B cell (primary cell): ENCODE results near the gene AQP5. TPM values are rescaled to one million over a fixed set of nuclear protein-coding genes. Genes with fewer than 3 reads are reported as not detected.

Source experiments
- ATAC-seq: fragments of 200-7000 bp; cut with Tn5 transposase; one replicate; pipeline ENCODE4 v1.10.0; 2021; ENCODE audit warnings: low read depth, mild to moderate bottlenecking, moderate number of reproducible peaks, moderate library complexity
- CTCF ChIA-PET: fragments of 350-600 bp; sonication (Branson Sonifier 250); formaldehyde crosslinking; loops from one replicate; lab custom pipeline; 2021; ENCODE audit warnings: antibody characterized with exemption, inconsistent platforms; lab: Charles Lee
- POLR2A ChIA-PET: fragments of 350-600 bp; sonication (Branson Sonifier 250); formaldehyde crosslinking; loops from one replicate; lab custom pipeline; 2021; ENCODE audit warnings: antibody characterized with exemption; lab: Charles Lee
- DNase-seq: peaks from one replicate; pipeline ENCODE4 v3.0.0; 2013
- H2AFZ ChIP-seq: 2 replicates; pipeline ENCODE4 v1.6.1; 2012; ENCODE audit warnings: mild to moderate bottlenecking, low read depth, low read length; ENCODE audit not compliant: insufficient read depth, poor library complexity, severe bottlenecking
- H3K27ac ChIP-seq, 2 donors: 1 replicate in 1 of 2; 2 replicates in 1 of 2; pipeline ENCODE4 v1.5.1; 2012 to 2013; ENCODE audit warnings: low read length in 2 of 2, mild to moderate bottlenecking in 2 of 2, moderate library complexity in 1 of 2
- H3K27me3 ChIP-seq, 4 experiments: fragments of 200-600 bp in 1 of 4; sonication (generic) in 1 of 4; replicated peaks in 1 of 4; 1 replicate in 2 of 4; 2 replicates in 2 of 4; pipeline versions ENCODE4 v1.6.1 to v1.7.0; 2013 to 2016; ENCODE audit warnings: low read length in 3 of 4, mild to moderate bottlenecking in 2 of 4, mixed read lengths in 1 of 4, moderate library complexity in 1 of 4; ENCODE audit not compliant: insufficient read depth in 4 of 4, control insufficient read depth in 3 of 4; ENCODE audit errors: control extremely low read depth in 1 of 4
- H3K36me3 ChIP-seq, 2 experiments: replicated peaks in 1 of 2; 1 replicate in 1 of 2; 2 replicates in 1 of 2; pipeline versions ENCODE4 v1.6.1 to v1.7.1; 2013; ENCODE audit warnings: low read length in 1 of 2; ENCODE audit not compliant: insufficient read depth in 2 of 2, control insufficient read depth in 1 of 2; ENCODE audit errors: control extremely low read depth in 1 of 2, extremely low read depth in 1 of 2
- H3K4me1 ChIP-seq, 2 donors: fragments of 200-600 bp in 1 of 2; sonication (generic) in 1 of 2; 1 replicate in 1 of 2; 2 replicates in 1 of 2; pipeline versions ENCODE4 v1.5.1 to v1.6.1; 2013 to 2017; ENCODE audit warnings: low read length in 2 of 2; ENCODE audit not compliant: control insufficient read depth in 2 of 2, insufficient read depth in 2 of 2
- H3K4me2 ChIP-seq: replicated peaks from 2 replicates; pipeline ENCODE3; 2012; ENCODE audit warnings: mild to moderate bottlenecking, low read depth, low read length; ENCODE audit not compliant: poor library complexity, severe bottlenecking
- H3K4me3 ChIP-seq, 5 experiments: fragments of 200-600 bp in 1 of 5; sonication (generic) in 1 of 5; 1 replicate in 3 of 5; 2 replicates in 2 of 5; pipeline versions ENCODE4 v1.5.1 to v1.7.0; 2011 to 2016; ENCODE audit warnings: low read length in 4 of 5, mild to moderate bottlenecking in 4 of 5, low read depth in 2 of 5, control low read depth in 1 of 5, moderate library complexity in 1 of 5; ENCODE audit not compliant: insufficient read depth in 1 of 5; ENCODE audit errors: control extremely low read depth in 1 of 5, extremely low read depth in 1 of 5
- H3K79me2 ChIP-seq: fragments of 200-600 bp; sonication (generic); one replicate; pipeline ENCODE4 v1.6.0; 2016; ENCODE audit warnings: low read length; ENCODE audit not compliant: control insufficient read depth, insufficient read depth
- H3K9ac ChIP-seq: fragments of 200-600 bp; sonication (generic); 2 replicates; pipeline ENCODE4 v1.6.1; 2017; ENCODE audit warnings: mild to moderate bottlenecking, low read length, moderate library complexity
- H3K9me3 ChIP-seq, 3 donors: one replicate each; pipeline versions ENCODE4 v1.6.1 to v1.7.1; 2013; ENCODE audit warnings: low read length in 2 of 3; ENCODE audit not compliant: control insufficient read depth in 2 of 3, insufficient read depth in 1 of 3; ENCODE audit errors: control extremely low read depth in 1 of 3
- H4K20me1 ChIP-seq: 2 replicates; pipeline ENCODE4 v1.6.0; 2012; ENCODE audit warnings: mild to moderate bottlenecking, low read length; ENCODE audit not compliant: insufficient read depth, control insufficient read depth, poor library complexity, severe bottlenecking
- H3K27ac Mint-ChIP-seq: one replicate; pipeline ENCODE4 v1.8.0; 2021; ENCODE audit warnings: mixed read lengths
- H3K27me3 Mint-ChIP-seq: one replicate; pipeline ENCODE4 v1.8.0; 2021; ENCODE audit warnings: mixed read lengths
- H3K4me1 Mint-ChIP-seq: one replicate; pipeline ENCODE4 v1.8.0; 2021; ENCODE audit warnings: mixed read lengths
- H3K4me3 Mint-ChIP-seq: one replicate; pipeline ENCODE4 v1.8.0; 2021; ENCODE audit warnings: mixed read lengths
- H3K9me3 Mint-ChIP-seq: one replicate; pipeline ENCODE4 v1.8.0; 2022; ENCODE audit warnings: mixed read lengths; ENCODE audit not compliant: insufficient read depth
- EZH2 ChIP-seq: IDR thresholded peaks from 2 replicates; pipeline ENCODE4 v1.6.1; 2012; ENCODE audit warnings: borderline replicate concordance, low read depth, mild to moderate bottlenecking, moderate library complexity, low read length; ENCODE audit not compliant: insufficient read depth, poor library complexity, severe bottlenecking
- WGBS: methylation state at CpG from one replicate; pipeline ENCODE4 v1.1.5; 2013; ENCODE audit warnings: missing lambda C conversion rate; ENCODE audit not compliant: insufficient coverage; 5-methylcytosine and 5-hydroxymethylcytosine counted together
- intact Hi-C: fragments of 100-400 bp; cut with micrococcal nuclease; formaldehyde crosslinking; loops from one replicate; pipeline ENCODE4 v1.10.0; 2022
- polyA plus RNA-seq: library from polyadenylated mRNA; depleted of rRNA; stranded (reverse); fragments of >200 nt; gene quantifications from 2 replicates; pipeline ENCODE4 v1.2.3, GENCODE V29; 2012
- total RNA-seq, 2 donors: library from RNA; stranded (reverse); fragments of 120-200 nt in 1 of 2; gene quantifications; 1 replicate in 1 of 2; 2 replicates in 1 of 2; pipeline versions ENCODE4 v1.2.3 to v1.2.4, GENCODE V29; 2013 to 2022
- TF ChIP-seq, protein P1 (sequence below): fragments of 200-600 bp; IDR thresholded peaks from one replicate; pipeline ENCODE4 v1.8.0; 2022; ENCODE audit warnings: antibody characterized with exemption, mild to moderate bottlenecking

The AQP5 gene
- total and polyA plus RNA-seq, 2 donors (not counting 1 experiment from before 2014, with no cell fraction given) = not detected

DNA sequence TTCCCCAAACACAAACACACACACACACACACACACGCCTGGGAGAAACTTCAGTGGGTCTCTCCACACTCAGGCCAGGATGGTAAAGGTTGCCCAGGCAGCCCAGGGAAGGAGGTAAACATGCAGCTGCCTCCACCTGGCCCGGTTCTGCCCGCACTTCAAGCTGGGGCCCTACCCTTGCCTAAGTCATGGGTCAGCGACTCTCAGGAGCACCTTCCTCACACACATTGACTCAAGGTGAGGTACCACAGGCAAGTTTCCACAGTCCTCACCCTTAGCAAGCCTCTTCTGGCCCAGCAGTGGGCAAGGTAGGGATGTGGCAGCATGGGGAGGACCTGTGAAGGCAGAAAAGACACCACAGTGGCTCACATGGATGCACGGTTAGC is 43.9 kb upstream of the AQP5 start:
- Histone ChIP-seq H3K79me2 (no peaks in the 10 kb centered on the region), H3K27ac (no peak overlapping the region), H2AFZ (no peak overlapping the region), H3K9me3 (no peaks in the 10 kb centered on the region), H3K27me3 (peaks cover 0 to 4% (median 0%) of the 10 kb centered on the region in 4 experiments), H3K9ac (no peak overlapping the region), H3K4me1 (no peaks in the 10 kb centered on the region), H3K4me3 (no peak overlapping the region), H3K4me2 (no peak overlapping the region), H4K20me1 (no peaks in the 10 kb centered on the region), H3K36me3 (no peaks in the 10 kb centered on the region)
- Mint-ChIP-seq H3K9me3 (no peaks in the 10 kb centered on the region), H3K27me3 (peaks cover 13% of the 10 kb centered on the region), H3K27ac (no peak overlapping the region), H3K4me3 (no peak overlapping the region), H3K4me1 (no peaks in the 10 kb centered on the region)
- TF ChIP-seq, protein P1, sequence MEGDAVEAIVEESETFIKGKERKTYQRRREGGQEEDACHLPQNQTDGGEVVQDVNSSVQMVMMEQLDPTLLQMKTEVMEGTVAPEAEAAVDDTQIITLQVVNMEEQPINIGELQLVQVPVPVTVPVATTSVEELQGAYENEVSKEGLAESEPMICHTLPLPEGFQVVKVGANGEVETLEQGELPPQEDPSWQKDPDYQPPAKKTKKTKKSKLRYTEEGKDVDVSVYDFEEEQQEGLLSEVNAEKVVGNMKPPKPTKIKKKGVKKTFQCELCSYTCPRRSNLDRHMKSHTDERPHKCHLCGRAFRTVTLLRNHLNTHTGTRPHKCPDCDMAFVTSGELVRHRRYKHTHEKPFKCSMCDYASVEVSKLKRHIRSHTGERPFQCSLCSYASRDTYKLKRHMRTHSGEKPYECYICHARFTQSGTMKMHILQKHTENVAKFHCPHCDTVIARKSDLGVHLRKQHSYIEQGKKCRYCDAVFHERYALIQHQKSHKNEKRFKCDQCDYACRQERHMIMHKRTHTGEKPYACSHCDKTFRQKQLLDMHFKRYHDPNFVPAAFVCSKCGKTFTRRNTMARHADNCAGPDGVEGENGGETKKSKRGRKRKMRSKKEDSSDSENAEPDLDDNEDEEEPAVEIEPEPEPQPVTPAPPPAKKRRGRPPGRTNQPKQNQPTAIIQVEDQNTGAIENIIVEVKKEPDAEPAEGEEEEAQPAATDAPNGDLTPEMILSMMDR = no peak
- no peak for TF ChIP-seq EZH2
- intact Hi-C loops = no loop called here
- WGBS = 80% methylated on average over 4 of the region's 5 CpGs
- ATAC-seq = no peak
- CTCF ChIA-PET = no interaction called here
- POLR2A ChIA-PET = interaction anchor here (0.6 kb wide), 1 partner anchor 176 kb away, joined by 3 read pairs; the partner anchor contains the start of gene TMBIM6
- no peak for DNase-seq

DNA sequence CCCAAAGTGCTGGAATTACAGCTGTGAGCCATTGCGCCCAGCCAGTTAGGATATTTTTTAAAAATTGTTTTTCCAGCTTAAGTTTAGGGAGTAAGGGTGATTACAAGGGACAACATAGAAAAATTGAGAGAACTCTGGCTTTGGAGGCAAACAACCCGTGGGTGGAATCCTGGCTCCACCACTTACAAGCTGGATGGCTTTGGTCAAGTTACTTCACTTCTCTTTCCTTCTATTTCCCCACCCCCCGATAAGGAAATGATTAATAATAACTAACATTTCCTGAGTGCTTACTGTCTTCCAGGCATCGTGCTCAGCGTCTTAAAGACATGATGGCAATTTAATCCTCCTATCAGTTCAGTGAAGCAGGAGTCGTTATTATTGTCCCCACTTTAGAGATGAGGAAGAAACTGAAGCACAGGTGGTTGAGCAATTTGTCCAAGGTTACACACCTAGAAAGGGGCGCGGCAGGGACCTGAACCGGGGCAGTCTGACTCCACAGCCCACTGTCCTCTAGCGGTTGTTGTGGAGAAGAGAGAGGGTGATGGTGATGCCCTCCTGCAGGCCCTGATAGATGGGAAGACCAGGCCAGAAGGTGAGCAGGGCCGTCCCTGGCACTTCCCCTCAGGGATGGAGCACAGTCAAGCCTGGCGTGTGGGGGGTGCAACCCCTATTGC is 41.3 kb upstream of the AQP5 start:
- ChIA-PET POLR2A (no interaction called here), CTCF (no interaction called here)
- Histone ChIP-seq H3K36me3 (no peaks in the 10 kb centered on the region), H3K4me3 (no peak overlapping the region), H3K4me2 (no peak overlapping the region), H4K20me1 (no peaks in the 10 kb centered on the region), H3K27ac (no peak overlapping the region), H3K79me2 (no peaks in the 10 kb centered on the region), H3K9me3 (no peaks in the 10 kb centered on the region), H3K27me3 (peaks cover 0 to 4% (median 0%) of the 10 kb centered on the region in 4 experiments), H2AFZ (no peak overlapping the region), H3K9ac (no peak overlapping the region), H3K4me1 (no peaks in the 10 kb centered on the region)
- Mint-ChIP-seq H3K9me3 (no peaks in the 10 kb centered on the region), H3K27me3 (peaks cover 9% of the 10 kb centered on the region), H3K4me1 (no peaks in the 10 kb centered on the region), H3K27ac (no peak overlapping the region), H3K4me3 (no peak overlapping the region)
- intact Hi-C loops = no loop called here
- WGBS = 86% methylated on average over 7 of the region's 12 CpGs
- DNase-seq (no peak), ATAC-seq (no peak)
- no peak for TF ChIP-seq EZH2
- TF ChIP-seq, protein P1 = no peak
